GM11168 (cell line): ENCODE results near the gene DDX54.
"Not testable (repeated sequence)": the region's sequence is repeated elsewhere in the genome, so short reads cannot be mapped to it uniquely, and the experiment has no call there.

Source experiments
- in situ Hi-C: fragments of 300-500 bp; cut with MboI; formaldehyde crosslinking; loops from one replicate; pipeline ENCODE4 v1.12.0; 2022; ENCODE audit warnings: low sequenced_read_pairs; ENCODE audit not compliant: unreplicated experiment

DDX54 gene

GRCh38 chr12:113149361-113150150 lies 35.7 kb downstream of the DDX54 start, which contains the start of gene CFAP73:
TSS of gene CFAP73 (plus strand) at chr12:113149724. CDS start at chr12:113149858, 134 bp downstream.
- in situ Hi-C loops, result no loop called here

GRCh38 chr12:113146999-113147398 lies 38.3 kb downstream of the DDX54 start:
- in situ Hi-C loops, result no loop called here

GRCh38 chr12:113145720-113146551 lies 39.3 kb downstream of the DDX54 start:
- in situ Hi-C loops, result no loop called here

GRCh38 chr12:113144806-113145205 lies 40.5 kb downstream of the DDX54 start:
- in situ Hi-C loops, result no loop called here

GRCh38 chr12:113143959-113144358 lies 41.3 kb downstream of the DDX54 start:
- in situ Hi-C loops, result no loop called here

GRCh38 chr12:113142886-113143332 lies 42.4 kb downstream of the DDX54 start:
- in situ Hi-C loops, result no loop called here

- in situ Hi-C loops, result no loop called here
Measured at GRCh38 chr12:113142173-113142885, 42.9 kb downstream of the DDX54 start.

GRCh38 chr12:113141716-113142115 lies 43.6 kb downstream of the DDX54 start:
- in situ Hi-C loops, result not testable (repeated sequence)

GRCh38 chr12:113140706-113141105 lies 44.6 kb downstream of the DDX54 start:
- in situ Hi-C loops, result no loop called here

- in situ Hi-C loops, result no loop called here
Measured at GRCh38 chr12:113138826-113139225, 46.5 kb downstream of the DDX54 start.

GRCh38 chr12:113137861-113138783 lies 47.2 kb downstream of the DDX54 start:
- in situ Hi-C loops, result no loop called here

- in situ Hi-C loops, result no loop called here
Measured at GRCh38 chr12:113136990-113137511, 48.2 kb downstream of the DDX54 start.

- in situ Hi-C loops, result no loop called here
Measured at GRCh38 chr12:113136128-113136989, 48.9 kb downstream of the DDX54 start.

GRCh38 chr12:113135178-113136127 lies 49.8 kb downstream of the DDX54 start, which contains the start of gene RASAL1:
TSS of gene RASAL1 (minus strand) at chr12:113135761. CDS start at chr12:113135462, 299 bp downstream.
- in situ Hi-C loops, result no loop called here

GRCh38 chr12:113134521-113134951 lies 50.7 kb downstream of the DDX54 start:
- in situ Hi-C loops, result no loop called here

- in situ Hi-C loops, result no loop called here
Measured at GRCh38 chr12:113134071-113134470, 51.2 kb downstream of the DDX54 start.

- in situ Hi-C loops, result no loop called here
Measured at GRCh38 chr12:113133666-113134065, 51.6 kb downstream of the DDX54 start.
